ENCODE measurements around the gene UBALD2.

DNA sequence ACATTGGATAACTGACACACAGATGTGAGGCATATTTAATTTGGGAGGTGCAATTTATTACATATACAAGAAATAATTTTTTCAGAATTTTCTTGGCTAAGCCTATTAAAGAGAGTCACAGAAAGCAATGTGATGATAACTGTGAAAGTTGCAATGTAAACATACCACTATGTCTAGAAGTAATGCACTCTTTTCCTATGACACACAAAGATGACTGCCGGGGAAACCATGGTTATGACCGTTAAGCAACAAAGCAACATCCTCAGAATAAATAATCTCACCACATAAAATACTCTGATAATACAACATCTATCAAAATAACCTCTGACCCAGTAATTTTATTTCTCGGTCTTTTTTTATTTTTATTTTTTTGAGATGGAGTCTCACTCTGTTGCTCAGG is 53.4 kb downstream of the UBALD2 start:
- TF ChIP-seq CTCF (IDR thresholded peaks at IDR 0.05): no peak
- TF ChIP-seq EZH2phosphoT487 (IDR thresholded peaks at IDR 0.05; ENCODE audit: borderline replicate concordance, low read depth): no peak
- TF ChIP-seq RCOR1 (IDR thresholded peaks at IDR 0.05; ENCODE audit: low read length): no peak
- TF ChIP-seq YY1 (IDR thresholded peaks at IDR 0.05; ENCODE audit: low read depth): no peak
- no peak for TF ChIP-seq POLR2AphosphoS5 (IDR thresholded peaks at IDR 0.05; ENCODE audit: low read depth, low read length)
- no peak for TF ChIP-seq CHD2 (IDR thresholded peaks at IDR 0.05; ENCODE audit: low read length, partially characterized antibody)
- no peak for TF ChIP-seq TAF1 (IDR thresholded peaks at IDR 0.05; ENCODE audit: borderline replicate concordance, low read depth, low read length)
- no peak for TF ChIP-seq ELF1 (IDR thresholded peaks at IDR 0.05)
